Lung microvascular endothelial cell (primary cell): ENCODE data around the gene CGB5. TPM values are rescaled to one million over a fixed set of nuclear protein-coding genes. Genes with fewer than 3 reads are reported as not detected.
"Not testable (repeated sequence)": the region's sequence is repeated elsewhere in the genome, so short reads cannot be mapped to it uniquely, and the experiment has no call there.

ENCODE experiments used
- DNase-seq, 2 donors: peaks; one replicate each; pipeline versions ENCODE4 v3.0.0 to v3.0.0-alpha.2; 2010; ENCODE audit warnings: low read depth in 2 of 2
- total RNA-seq: library from RNA; depleted of rRNA; stranded (reverse); fragments of >200 nt; gene quantifications from 2 replicates; pipeline ENCODE4 v1.2.1, GENCODE V29; 2014

CGB5 gene
- total RNA-seq, 1 donor from 2014 or later: not detected

GRCh38 chr19:49020931-49021895, 22.4 kb upstream of the CGB5 start:
- no peak for DNase-seq

- DNase-seq: no peak
Measured at GRCh38 chr19:49022116-49022515, 21.5 kb upstream of the CGB5 start.

- not testable (repeated sequence) for DNase-seq
Measured at GRCh38 chr19:49024233-49024632, 19.4 kb upstream of the CGB5 start, which contains the start of gene CGB3. Gene CGB3, minus strand, starts transcription at chr19:49024333. Its CDS starts 362 bp downstream, at chr19:49023971.

GRCh38 chr19:49025088-49025487, 18.6 kb upstream of the CGB5 start:
- DNase-seq: not testable (repeated sequence)

GRCh38 chr19:49025599-49025998, 18.0 kb upstream of the CGB5 start:
- DNase-seq: not testable (repeated sequence)

- DNase-seq: not testable (repeated sequence)
Measured at GRCh38 chr19:49028686-49029085, 15.0 kb upstream of the CGB5 start.

- not testable (repeated sequence) for DNase-seq
Measured at GRCh38 chr19:49029749-49030148, 13.9 kb upstream of the CGB5 start.

- DNase-seq: not testable (repeated sequence)
Measured at GRCh38 chr19:49030323-49030722, 13.3 kb upstream of the CGB5 start.

GRCh38 chr19:49031642-49032301, 11.9 kb upstream of the CGB5 start, which contains the start of gene CGB2:
Gene CGB2, plus strand, starts transcription at chr19:49031890. Its CDS starts 206 bp downstream, at chr19:49032096.
- DNase-seq: peak in 1 of 2 donors; percentile 19

GRCh38 chr19:49036815-49037214, 6.8 kb upstream of the CGB5 start, which contains the start of gene CGB1:
Gene CGB1, minus strand, starts transcription at chr19:49036895. Its CDS starts 184 bp downstream, at chr19:49036711.
- not testable (repeated sequence) for DNase-seq

- DNase-seq: not testable (repeated sequence)
Measured at GRCh38 chr19:49038111-49038510, 5.5 kb upstream of the CGB5 start.

- DNase-seq: peak in 1 of 2 donors; percentile 53
Measured at GRCh38 chr19:49038557-49039276, 4.9 kb upstream of the CGB5 start.

GRCh38 chr19:49039736-49040135, 3.9 kb upstream of the CGB5 start:
- not testable (repeated sequence) for DNase-seq

- DNase-seq: no peak
Measured at GRCh38 chr19:49042177-49042576, 1.5 kb upstream of the CGB5 start.

- not testable (repeated sequence) for DNase-seq
Measured at GRCh38 chr19:49042666-49043065, 982 bp upstream of the CGB5 start.

- not testable (repeated sequence) for DNase-seq
Measured at GRCh38 chr19:49049011-49049410, 5.4 kb downstream of the CGB5 start, which contains the start of gene CGB8. Gene CGB8, minus strand, starts transcription at chr19:49049111. Its CDS starts 372 bp downstream, at chr19:49048739.

- DNase-seq: not testable (repeated sequence)
Measured at GRCh38 chr19:49049834-49050233, 6.2 kb downstream of the CGB5 start.

- not testable (repeated sequence) for DNase-seq
Measured at GRCh38 chr19:49050376-49051033, 6.9 kb downstream of the CGB5 start.

- DNase-seq: peak; percentile 37 to 65
Measured at GRCh38 chr19:49056101-49056901, 12.7 kb downstream of the CGB5 start.
